Fibroblast of villous mesenchyme (primary cell): Measurements from ENCODE around the gene PCDHGA11. TPM values are rescaled to one million over a fixed set of nuclear protein-coding genes. Genes with fewer than 3 reads are reported as not detected.

ENCODE experiments used
- DNase-seq: peaks from one replicate; pipeline ENCODE4 v3.0.0-alpha.2; 2010; ENCODE audit warnings: low read depth
- H3K4me3 ChIP-seq: 2 replicates; pipeline ENCODE4 v1.5.1; 2011; ENCODE audit warnings: low read depth, mild to moderate bottlenecking, low read length
- CTCF ChIP-seq: IDR thresholded peaks from 2 replicates; pipeline ENCODE4 v1.5.1; 2012; ENCODE audit warnings: low read depth, mild to moderate bottlenecking, low read length; ENCODE audit not compliant: insufficient read depth
- total RNA-seq: library from RNA; depleted of rRNA; stranded (reverse); fragments of >200 nt; gene quantifications from 2 replicates; pipeline ENCODE4 v1.2.3, GENCODE V29; 2012

The PCDHGA11 gene
- total RNA-seq, 1 donor: 15.5 TPM

GRCh38 chr5:141383345-141383744, 37.5 kb upstream of the PCDHGA11 start:
- no peak for DNase-seq
- H3K4me3 ChIP-seq: peak overlapping the region; percentile 69
- TF ChIP-seq CTCF: no peak

- TF ChIP-seq CTCF: no peak
Observed at GRCh38 chr5:141384471-141385267, 36.2 kb upstream of the PCDHGA11 start.

DNA sequence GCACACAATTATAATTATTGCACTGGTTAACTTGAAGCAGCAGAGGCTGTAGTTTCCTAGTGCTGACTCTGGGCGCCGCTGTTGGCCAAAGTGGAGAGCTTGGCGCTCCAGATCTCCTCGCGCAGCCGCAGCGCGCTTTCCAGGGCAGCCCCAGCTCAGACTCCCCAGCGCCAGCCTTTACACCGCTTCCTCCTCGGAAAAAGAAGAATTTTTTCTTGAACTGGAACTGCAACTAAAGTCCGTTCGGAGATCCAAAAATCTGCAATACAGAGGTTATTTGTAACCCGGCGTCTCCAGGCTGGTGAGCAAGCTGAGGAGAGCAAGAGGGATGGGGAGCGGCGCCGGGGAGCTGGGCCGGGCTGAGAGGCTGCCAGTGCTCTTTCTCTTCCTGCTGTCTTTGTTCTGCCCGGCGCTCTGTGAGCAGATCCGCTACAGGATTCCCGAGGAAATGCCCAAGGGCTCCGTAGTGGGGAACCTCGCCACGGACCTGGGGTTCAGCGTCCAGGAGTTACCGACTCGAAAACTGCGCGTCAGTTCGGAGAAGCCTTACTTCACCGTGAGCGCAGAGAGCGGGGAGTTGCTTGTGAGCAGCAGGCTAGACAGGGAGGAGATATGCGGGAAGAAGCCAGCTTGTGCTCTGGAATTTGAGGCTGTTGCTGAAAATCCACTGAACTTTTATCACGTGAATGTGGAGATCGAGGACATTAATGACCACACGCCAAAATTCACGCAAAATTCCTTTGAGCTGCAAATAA, 33.1 kb upstream of the PCDHGA11 start, which contains the start of gene PCDHGB4:
TSS of gene PCDHGB4 (plus strand) at position 142 of the 755 bp plus-strand sequence. CDS start at position 329, 187 bp downstream.
- TF ChIP-seq CTCF: peak; percentile 66
- DNase-seq: peak; percentile 56
- H3K4me3 ChIP-seq: peak within 1 kb of the TSS; percentile 58

More at GRCh38 chr5:141384471-141385267, 36.2 kb upstream of the PCDHGA11 start:
- no peak overlapping the region for H3K4me3 ChIP-seq
- DNase-seq: no peak

DNA sequence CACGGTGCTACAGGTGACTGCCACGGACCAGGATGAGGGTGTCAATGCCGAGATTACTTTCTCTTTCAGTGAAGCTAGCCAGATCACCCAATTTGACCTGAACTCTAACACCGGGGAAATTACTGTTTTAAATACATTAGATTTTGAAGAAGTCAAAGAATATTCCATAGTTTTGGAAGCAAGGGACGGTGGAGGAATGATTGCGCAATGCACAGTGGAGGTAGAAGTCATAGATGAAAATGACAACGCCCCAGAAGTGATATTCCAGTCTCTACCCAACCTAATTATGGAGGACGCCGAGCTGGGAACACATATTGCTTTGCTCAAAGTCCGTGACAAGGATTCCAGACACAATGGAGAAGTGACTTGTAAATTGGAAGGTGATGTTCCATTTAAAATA, 32.2 kb upstream of the PCDHGA11 start:
- no peak overlapping the region for H3K4me3 ChIP-seq
- no peak for DNase-seq
- no peak for TF ChIP-seq CTCF

DNA sequence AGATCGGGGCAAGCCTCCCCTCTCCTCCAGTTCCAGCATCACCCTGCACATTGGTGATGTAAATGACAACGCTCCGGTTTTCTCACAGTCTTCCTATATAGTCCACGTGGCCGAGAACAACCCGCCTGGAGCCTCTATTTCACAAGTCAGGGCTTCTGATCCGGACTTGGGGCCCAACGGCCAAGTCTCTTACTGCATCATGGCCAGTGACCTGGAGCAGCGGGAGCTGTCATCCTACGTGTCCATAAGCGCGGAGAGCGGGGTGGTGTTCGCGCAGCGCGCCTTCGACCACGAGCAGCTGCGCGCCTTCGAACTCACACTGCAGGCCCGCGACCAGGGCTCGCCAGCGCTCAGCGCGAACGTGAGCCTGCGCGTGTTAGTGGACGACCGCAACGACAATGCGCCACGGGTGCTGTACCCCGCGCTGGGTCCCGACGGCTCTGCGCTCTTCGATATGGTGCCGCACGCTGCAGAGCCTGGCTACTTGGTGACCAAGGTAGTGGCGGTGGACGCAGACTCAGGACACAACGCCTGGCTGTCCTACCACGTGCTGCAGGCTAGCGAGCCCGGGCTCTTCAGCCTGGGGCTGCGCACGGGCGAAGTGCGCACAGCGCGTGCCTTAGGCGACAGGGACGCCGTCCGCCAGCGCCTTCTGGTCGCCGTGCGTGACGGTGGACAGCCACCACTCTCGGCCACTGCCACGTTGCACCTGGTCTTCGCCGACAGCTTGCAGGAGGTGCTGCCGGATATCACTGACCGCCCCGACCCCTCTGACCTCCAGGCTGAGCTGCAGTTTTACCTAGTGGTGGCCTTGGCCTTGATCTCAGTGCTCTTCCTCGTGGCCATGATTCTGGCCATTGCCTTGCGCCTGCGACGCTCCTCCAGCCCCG, 31.5 kb upstream of the PCDHGA11 start:
- DNase-seq: no peak
- no peak for TF ChIP-seq CTCF
- H3K4me3 ChIP-seq: no peak overlapping the region

DNA sequence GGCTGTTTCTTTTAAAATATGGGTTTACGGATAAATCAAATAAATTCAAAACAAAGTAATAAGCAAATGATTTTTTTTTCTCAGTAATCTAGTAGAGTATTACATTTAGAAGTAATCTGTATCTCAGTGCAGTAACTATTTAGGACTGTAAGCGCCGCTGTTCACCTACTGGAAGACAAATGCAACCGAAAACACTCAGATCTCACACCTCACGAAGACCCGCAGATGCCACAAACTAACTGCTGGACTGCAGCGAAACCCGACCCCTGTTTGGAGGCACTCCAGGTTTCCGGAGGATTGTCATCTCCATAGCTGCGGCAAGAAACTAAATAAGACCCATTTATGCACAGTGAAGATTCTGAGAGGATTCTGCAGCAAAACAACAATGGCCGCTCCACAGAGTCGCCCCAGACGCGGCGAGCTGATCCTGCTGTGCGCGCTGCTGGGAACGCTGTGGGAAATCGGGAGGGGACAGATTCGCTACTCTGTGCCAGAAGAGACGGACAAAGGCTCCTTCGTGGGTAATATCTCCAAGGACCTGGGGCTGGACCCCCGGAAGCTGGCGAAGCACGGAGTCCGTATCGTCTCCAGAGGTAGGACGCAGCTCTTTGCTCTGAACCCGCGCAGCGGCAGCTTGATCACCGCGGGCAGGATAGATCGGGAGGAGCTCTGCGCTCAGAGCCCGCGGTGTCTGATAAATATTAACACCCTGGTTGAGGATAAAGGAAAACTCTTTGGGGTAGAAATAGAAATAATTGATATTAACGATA, 28.2 kb upstream of the PCDHGA11 start, which contains the start of gene PCDHGA8:
TSS of gene PCDHGA8 (plus strand) at position 205 of the 770 bp plus-strand sequence. CDS start at position 386, 181 bp downstream.
- DNase-seq: peak; percentile 9
- TF ChIP-seq CTCF: peak; percentile 18
- H3K4me3 ChIP-seq: no peak within 1 kb of the TSS
